ENCODE results near the gene KIAA0586. TPM values are rescaled to one million over a fixed set of nuclear protein-coding genes. Genes with fewer than 3 reads are reported as not detected.
A peak's percentile ranks its signal among the peaks of the same experiment; 100 is the strongest.

The KIAA0586 gene
- 10 to 100 TPM in 1 of 6 donors, 1 to 10 TPM in 5; 4.2 to 12.4 (median 5.8) TPM for total RNA-seq
- polyA plus RNA-seq: 1 to 10 TPM; 3.9 to 4.3 TPM

DNA sequence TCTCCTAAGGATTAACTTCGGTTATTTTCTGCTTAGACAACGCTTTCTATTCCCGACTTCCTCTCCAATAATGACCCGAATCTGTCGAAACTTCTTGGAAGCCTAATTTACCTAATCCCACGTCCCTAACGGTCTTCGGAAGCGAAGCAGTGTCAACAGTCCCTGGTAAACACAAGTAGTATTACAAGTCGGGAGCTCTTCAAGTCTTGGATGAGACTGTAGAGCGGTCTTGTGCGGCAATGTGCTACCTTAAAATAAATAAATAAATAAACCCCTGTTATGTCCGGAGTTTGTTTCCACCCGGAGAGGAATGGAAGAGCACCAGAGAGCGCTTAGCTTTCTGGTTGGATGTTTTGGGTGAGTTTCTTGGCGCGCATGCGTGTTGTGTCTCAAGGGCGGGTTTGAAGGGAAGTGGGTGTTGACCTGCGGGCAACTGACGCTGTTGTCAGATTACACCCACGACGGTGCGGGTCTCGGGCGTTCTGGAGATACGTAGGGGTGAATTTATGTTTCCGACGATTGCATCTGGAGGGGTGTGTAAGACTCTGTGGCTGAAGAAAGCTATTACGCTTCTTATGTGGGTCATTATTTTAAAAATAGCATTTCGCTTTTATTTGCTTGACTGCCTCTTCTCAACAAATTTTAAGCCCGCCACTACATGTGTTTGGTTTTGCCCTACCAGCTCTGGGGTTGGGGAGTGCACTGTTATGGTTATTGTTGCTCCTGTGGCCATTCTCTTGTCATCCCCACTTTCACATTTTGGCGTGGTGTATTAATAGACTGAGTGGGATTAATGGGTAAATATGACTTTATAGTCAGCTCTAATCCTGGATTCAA, at the start of gene KIAA0586, which contains the start of gene TIMM9:
Gene KIAA0586 (plus strand): TSS at position 439 of the 837 bp plus-strand sequence. CDS start 546 bp downstream, outside the sequence.
Gene TIMM9 (minus strand): TSS at position 251 of the 837 bp plus-strand sequence. CDS start 15,586 bp downstream, outside the sequence.
- Histone ChIP-seq H3K4me1 (peaks cover 6 to 20% (median 13%) of the 10 kb centered on the region in 3 donors), H3K27ac (peak within 1 kb of the TSS; percentile 67 to 92 (median 86)), H3K36me3 (peaks cover 0 to 3% (median 0%) of the 10 kb centered on the region in 3 donors), H3K9me3 (no peaks in the 10 kb centered on the region), H3K4me3 (peak within 1 kb of the TSS; percentile 75 to 94 (median 80)), H3K27me3 (no peaks in the 10 kb centered on the region)
- DNase-seq (peak; percentile 94 to 99 (median 96)), FAIRE-seq (peak; percentile 60), ATAC-seq (peak; percentile 97 to 98 (median 98))
- intact Hi-C loops (cut with DNase I): no loop called here
- WGBS, 2 donors: 0% methylated on average over 33 of the region's 33 CpGs
- TF ChIP-seq, protein P1, sequence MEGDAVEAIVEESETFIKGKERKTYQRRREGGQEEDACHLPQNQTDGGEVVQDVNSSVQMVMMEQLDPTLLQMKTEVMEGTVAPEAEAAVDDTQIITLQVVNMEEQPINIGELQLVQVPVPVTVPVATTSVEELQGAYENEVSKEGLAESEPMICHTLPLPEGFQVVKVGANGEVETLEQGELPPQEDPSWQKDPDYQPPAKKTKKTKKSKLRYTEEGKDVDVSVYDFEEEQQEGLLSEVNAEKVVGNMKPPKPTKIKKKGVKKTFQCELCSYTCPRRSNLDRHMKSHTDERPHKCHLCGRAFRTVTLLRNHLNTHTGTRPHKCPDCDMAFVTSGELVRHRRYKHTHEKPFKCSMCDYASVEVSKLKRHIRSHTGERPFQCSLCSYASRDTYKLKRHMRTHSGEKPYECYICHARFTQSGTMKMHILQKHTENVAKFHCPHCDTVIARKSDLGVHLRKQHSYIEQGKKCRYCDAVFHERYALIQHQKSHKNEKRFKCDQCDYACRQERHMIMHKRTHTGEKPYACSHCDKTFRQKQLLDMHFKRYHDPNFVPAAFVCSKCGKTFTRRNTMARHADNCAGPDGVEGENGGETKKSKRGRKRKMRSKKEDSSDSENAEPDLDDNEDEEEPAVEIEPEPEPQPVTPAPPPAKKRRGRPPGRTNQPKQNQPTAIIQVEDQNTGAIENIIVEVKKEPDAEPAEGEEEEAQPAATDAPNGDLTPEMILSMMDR (IDR thresholded peaks at IDR 0.05): no peak

DNA sequence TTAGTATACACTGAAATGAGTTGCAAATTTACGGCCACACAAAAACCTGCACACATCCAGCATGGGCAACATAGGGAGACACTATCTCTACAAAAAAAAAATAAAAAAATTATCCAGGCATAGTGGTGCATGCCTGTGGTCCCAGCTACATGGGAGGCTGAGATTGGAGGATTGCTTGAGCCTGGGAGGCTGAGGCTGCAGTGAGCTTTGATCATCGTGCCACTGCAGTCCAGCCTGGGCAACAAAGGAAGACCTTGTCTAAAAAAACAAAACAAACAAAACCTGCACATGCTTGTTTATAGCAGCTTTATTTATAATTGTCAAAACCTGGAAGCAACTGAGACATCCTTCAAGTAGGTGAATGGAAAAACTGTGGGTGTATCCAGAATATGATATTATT, 36.7 kb upstream of the KIAA0586 start:
- no peak overlapping the region for H3K27ac ChIP-seq
- H3K4me3 ChIP-seq: no peak overlapping the region
- TF ChIP-seq, protein P1 (IDR thresholded peaks at IDR 0.05): no peak
- DNase-seq (no peak), ATAC-seq (no peak), FAIRE-seq (no peak)
- WGBS, 2 donors: 74 to 90% methylated on average over 2 of the region's 2 CpGs
- no peaks in the 10 kb centered on the region for H3K4me1 ChIP-seq
- no peaks in the 10 kb centered on the region for H3K9me3 ChIP-seq
- intact Hi-C loops (cut with DNase I): no loop called here
- H3K36me3 ChIP-seq: no peaks in the 10 kb centered on the region
- H3K27me3 ChIP-seq: no peaks in the 10 kb centered on the region

DNA sequence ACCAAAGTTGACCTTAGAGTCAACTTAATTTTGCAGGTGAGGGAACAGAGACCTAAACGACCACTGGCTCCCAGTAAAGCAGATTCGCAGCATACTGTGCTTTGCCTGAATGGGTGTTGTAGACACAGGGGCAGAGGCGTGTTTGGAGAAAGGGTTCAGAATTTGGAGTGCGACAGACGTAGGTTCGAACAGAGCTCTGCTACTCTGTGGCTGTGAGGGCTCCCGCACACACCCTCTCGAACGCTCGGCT, 32.0 kb upstream of the KIAA0586 start:
- peak overlapping the region in 3 of 4 donors; percentile 76 to 84 (median 81) for H3K27ac ChIP-seq
- ATAC-seq (no peak), DNase-seq (no peak), FAIRE-seq (no peak)
- H3K36me3 ChIP-seq: no peaks in the 10 kb centered on the region
- peak overlapping the region; percentile 53 to 67 (median 60) for H3K4me3 ChIP-seq
- H3K9me3 ChIP-seq: no peaks in the 10 kb centered on the region
- H3K27me3 ChIP-seq: no peaks in the 10 kb centered on the region
- H3K4me1 ChIP-seq: peaks cover 0 to 6% (median 0%) of the 10 kb centered on the region in 3 donors
- TF ChIP-seq, protein P1 (IDR thresholded peaks at IDR 0.05): no peak
- 22 to 24% methylated on average over 10 of the region's 10 CpGs for WGBS, 2 donors
- intact Hi-C loops (cut with DNase I): no loop called here

DNA sequence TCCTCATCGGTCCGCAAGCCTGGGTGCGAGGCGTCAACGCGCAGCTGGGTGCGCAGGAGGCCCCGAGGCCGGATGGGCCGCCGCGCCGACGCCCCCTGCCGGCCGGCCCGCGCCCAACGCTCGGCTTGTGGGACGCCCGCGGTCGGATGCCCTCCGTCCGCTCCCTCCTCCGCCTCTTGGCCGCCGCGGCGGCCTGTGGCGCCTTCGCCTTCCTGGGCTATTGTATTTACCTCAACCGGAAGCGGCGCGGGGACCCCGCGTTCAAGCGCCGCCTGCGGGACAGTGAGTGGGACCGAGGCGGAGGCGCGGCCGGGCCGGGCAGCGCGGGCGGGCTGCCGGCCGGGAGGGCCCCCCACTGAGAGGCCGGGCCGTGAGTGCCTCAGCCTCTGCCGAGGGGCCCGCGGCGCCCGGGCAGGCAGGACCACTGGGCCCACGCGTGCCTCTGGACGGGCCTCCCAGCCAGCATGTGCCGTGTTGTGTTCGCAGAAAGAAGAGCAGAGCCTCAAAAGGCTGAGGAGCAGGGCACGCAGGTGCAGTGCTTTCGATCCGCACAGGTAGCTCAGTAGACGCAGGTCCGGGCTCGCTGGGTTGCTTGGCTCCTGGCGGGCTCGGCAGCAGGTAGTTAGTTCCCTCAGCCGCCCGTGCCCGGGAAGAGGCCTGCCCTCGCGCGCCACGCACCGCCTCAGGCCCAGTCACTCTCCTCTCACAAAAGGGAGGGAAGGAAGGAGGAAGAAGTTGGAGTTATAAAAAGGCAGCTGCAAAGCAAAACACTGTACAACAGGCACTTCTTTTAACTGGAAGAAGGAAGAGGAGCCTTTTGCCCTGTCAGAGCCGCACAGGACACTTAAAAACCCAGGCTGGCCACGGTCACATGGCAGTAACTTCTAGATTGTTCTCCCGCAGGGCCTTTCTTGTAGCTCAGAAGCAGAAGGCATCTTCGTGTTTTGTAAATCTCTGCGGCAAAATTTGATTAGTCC, 31.4 kb upstream of the KIAA0586 start, which contains the start of gene TOMM20L:
Gene TOMM20L (plus strand): TSS at position 119 of the 977 bp plus-strand sequence. CDS start 28 bp downstream, at position 147.
- no peaks in the 10 kb centered on the region for H3K9me3 ChIP-seq
- TF ChIP-seq, protein P1 (IDR thresholded peaks at IDR 0.05): peak; percentile 85 to 89 (median 86)
- peak; percentile 89 to 94 (median 92) for ATAC-seq
- no peaks in the 10 kb centered on the region for H3K27me3 ChIP-seq
- peak within 1 kb of the TSS; percentile 76 to 84 (median 82) for H3K27ac ChIP-seq
- peaks cover 0 to 6% (median 0%) of the 10 kb centered on the region in 3 donors for H3K4me1 ChIP-seq
- FAIRE-seq: no peak
- intact Hi-C loops (cut with DNase I): no loop called here
- H3K4me3 ChIP-seq: peak within 1 kb of the TSS; percentile 53 to 67 (median 60)
- no peaks in the 10 kb centered on the region for H3K36me3 ChIP-seq
- peak; percentile 63 to 91 (median 78) for DNase-seq
- 6 to 8% methylated on average over 80 to 86 of the region's 86 CpGs for WGBS, 2 donors
